ENCODE results near the gene CDH2.

Gene CDH2

GRCh38 chr18:28040211-28040610, 136.7 kb downstream of the CDH2 start:
- TF ChIP-seq ZFX (IDR thresholded peaks at IDR 0.05) (no peak), CTCF (conservative IDR thresholded peaks at IDR 0.05) (no peak)
- H3K27ac ChIP-seq: no peak overlapping the region

GRCh38 chr18:28039691-28040090, 137.2 kb downstream of the CDH2 start:
- no peak for TF ChIP-seq ZFX (IDR thresholded peaks at IDR 0.05)
- TF ChIP-seq CTCF (conservative IDR thresholded peaks at IDR 0.05): no peak
- H3K27ac ChIP-seq: no peak overlapping the region

GRCh38 chr18:28039078-28039477, 137.9 kb downstream of the CDH2 start:
- no peak overlapping the region for H3K27ac ChIP-seq
- TF ChIP-seq ZFX (IDR thresholded peaks at IDR 0.05) (no peak), CTCF (conservative IDR thresholded peaks at IDR 0.05) (no peak)

- no peak overlapping the region for H3K27ac ChIP-seq
- no peak for TF ChIP-seq CTCF (conservative IDR thresholded peaks at IDR 0.05)
- TF ChIP-seq ZFX (IDR thresholded peaks at IDR 0.05): no peak
These were observed 140.4 kb downstream of the CDH2 start for GRCh38 chr18:28036488-28036887.

- no peak overlapping the region for H3K27ac ChIP-seq
These were observed 142.4 kb downstream of the CDH2 start for GRCh38 chr18:28034567-28034966.

GRCh38 chr18:28032177-28032576, 144.8 kb downstream of the CDH2 start:
- TF ChIP-seq CTCF (conservative IDR thresholded peaks at IDR 0.05): no peak
- TF ChIP-seq ZFX (IDR thresholded peaks at IDR 0.05): no peak
- no peak overlapping the region for H3K27ac ChIP-seq

More at GRCh38 chr18:28034567-28034966, 142.4 kb downstream of the CDH2 start:
- TF ChIP-seq CTCF (conservative IDR thresholded peaks at IDR 0.05) (no peak), ZFX (IDR thresholded peaks at IDR 0.05) (no peak)

GRCh38 chr18:28030458-28030857, 146.5 kb downstream of the CDH2 start:
- TF ChIP-seq ZFX (IDR thresholded peaks at IDR 0.05) (no peak), CTCF (conservative IDR thresholded peaks at IDR 0.05) (no peak)
- H3K27ac ChIP-seq: no peak overlapping the region
